Measurements from ENCODE around the gene TGDS.

GRCh38 chr13:94560116-94560515, 35.8 kb downstream of the TGDS start:
- TF ChIP-seq CTCF (IDR thresholded peaks at IDR 0.05) (no peak), POLR2A (IDR thresholded peaks at IDR 0.05) (no peak)

Data from esophagus squamous epithelium (tissue), 4 donors.